Endothelial cell (in vitro differentiated cells): ENCODE results near the gene WNT8A. TPM values are rescaled to one million over a fixed set of nuclear protein-coding genes. Genes with fewer than 3 reads are reported as not detected.
"Not testable (repeated sequence)": the region's sequence is repeated elsewhere in the genome, so short reads cannot be mapped to it uniquely, and the experiment has no call there.

Experiments
- DNase-seq: peaks from one replicate; pipeline ENCODE4 v3.0.0; 2021; ENCODE audit warnings: low spot score
- H3K27ac Mint-ChIP-seq: one replicate; pipeline ENCODE4 v1.8.0; 2021; ENCODE audit warnings: mixed read lengths, inconsistent platforms; ENCODE audit not compliant: unreplicated experiment
- H3K27me3 Mint-ChIP-seq: one replicate; pipeline ENCODE4 v1.8.0; 2021; ENCODE audit warnings: mild to moderate bottlenecking, moderate library complexity, mixed read lengths, inconsistent platforms; ENCODE audit not compliant: unreplicated experiment
- H3K36me3 Mint-ChIP-seq: one replicate; pipeline ENCODE4 v1.8.0; 2021; ENCODE audit warnings: mild to moderate bottlenecking, low read depth, mixed read lengths, inconsistent platforms; ENCODE audit not compliant: unreplicated experiment
- H3K4me1 Mint-ChIP-seq: one replicate; pipeline ENCODE4 v1.8.0; 2021; ENCODE audit warnings: mild to moderate bottlenecking, mixed read lengths, inconsistent platforms; ENCODE audit not compliant: unreplicated experiment
- H3K4me3 Mint-ChIP-seq: one replicate; pipeline ENCODE4 v1.8.0; 2021; ENCODE audit warnings: mild to moderate bottlenecking, mixed read lengths, inconsistent platforms; ENCODE audit not compliant: unreplicated experiment
- H3K9me3 Mint-ChIP-seq: one replicate; pipeline ENCODE4 v1.8.0; 2021; ENCODE audit warnings: mixed read lengths, inconsistent platforms; ENCODE audit not compliant: unreplicated experiment
- total RNA-seq: library from RNA; stranded (reverse); fragmentation: NEBNext Ultra II Directional; extraction: Animal tissue kit (Norgen Biotek cat#: 25700); gene quantifications from one replicate; pipeline ENCODE4 v1.2.1, GENCODE V29; 2021; ENCODE audit not compliant: unreplicated experiment
- TF ChIP-seq, protein P1 (sequence below): fragments of 200-600 bp; sonication (generic); IDR thresholded peaks from one replicate; pipeline ENCODE4 v1.5.0; 2021; ENCODE audit warnings: antibody characterized with exemption; ENCODE audit not compliant: unreplicated experiment

The WNT8A gene
- total RNA-seq, 1 donor from 2014 or later, result 0.69 TPM

GRCh38 chr5:138038826-138039225 lies 45.0 kb upstream of the WNT8A start:
- TF ChIP-seq, protein P1, sequence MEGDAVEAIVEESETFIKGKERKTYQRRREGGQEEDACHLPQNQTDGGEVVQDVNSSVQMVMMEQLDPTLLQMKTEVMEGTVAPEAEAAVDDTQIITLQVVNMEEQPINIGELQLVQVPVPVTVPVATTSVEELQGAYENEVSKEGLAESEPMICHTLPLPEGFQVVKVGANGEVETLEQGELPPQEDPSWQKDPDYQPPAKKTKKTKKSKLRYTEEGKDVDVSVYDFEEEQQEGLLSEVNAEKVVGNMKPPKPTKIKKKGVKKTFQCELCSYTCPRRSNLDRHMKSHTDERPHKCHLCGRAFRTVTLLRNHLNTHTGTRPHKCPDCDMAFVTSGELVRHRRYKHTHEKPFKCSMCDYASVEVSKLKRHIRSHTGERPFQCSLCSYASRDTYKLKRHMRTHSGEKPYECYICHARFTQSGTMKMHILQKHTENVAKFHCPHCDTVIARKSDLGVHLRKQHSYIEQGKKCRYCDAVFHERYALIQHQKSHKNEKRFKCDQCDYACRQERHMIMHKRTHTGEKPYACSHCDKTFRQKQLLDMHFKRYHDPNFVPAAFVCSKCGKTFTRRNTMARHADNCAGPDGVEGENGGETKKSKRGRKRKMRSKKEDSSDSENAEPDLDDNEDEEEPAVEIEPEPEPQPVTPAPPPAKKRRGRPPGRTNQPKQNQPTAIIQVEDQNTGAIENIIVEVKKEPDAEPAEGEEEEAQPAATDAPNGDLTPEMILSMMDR, result no peak
- no peaks in the 10 kb centered on the region for H3K36me3 Mint-ChIP-seq

GRCh38 chr5:138045283-138045682 lies 38.5 kb upstream of the WNT8A start:
- not testable (repeated sequence) for H3K9me3 Mint-ChIP-seq, H3K27ac Mint-ChIP-seq, H3K36me3 Mint-ChIP-seq, DNase-seq, H3K4me1 Mint-ChIP-seq, H3K27me3 Mint-ChIP-seq, H3K4me3 Mint-ChIP-seq

More at GRCh38 chr5:138038826-138039225, 45.0 kb upstream of the WNT8A start:
- Mint-ChIP-seq H3K9me3 (no peaks in the 10 kb centered on the region), H3K27me3 (no peaks in the 10 kb centered on the region), H3K4me1 (no peaks in the 10 kb centered on the region), H3K27ac (no peak overlapping the region), H3K4me3 (no peak overlapping the region)
- DNase-seq, result no peak

DNA sequence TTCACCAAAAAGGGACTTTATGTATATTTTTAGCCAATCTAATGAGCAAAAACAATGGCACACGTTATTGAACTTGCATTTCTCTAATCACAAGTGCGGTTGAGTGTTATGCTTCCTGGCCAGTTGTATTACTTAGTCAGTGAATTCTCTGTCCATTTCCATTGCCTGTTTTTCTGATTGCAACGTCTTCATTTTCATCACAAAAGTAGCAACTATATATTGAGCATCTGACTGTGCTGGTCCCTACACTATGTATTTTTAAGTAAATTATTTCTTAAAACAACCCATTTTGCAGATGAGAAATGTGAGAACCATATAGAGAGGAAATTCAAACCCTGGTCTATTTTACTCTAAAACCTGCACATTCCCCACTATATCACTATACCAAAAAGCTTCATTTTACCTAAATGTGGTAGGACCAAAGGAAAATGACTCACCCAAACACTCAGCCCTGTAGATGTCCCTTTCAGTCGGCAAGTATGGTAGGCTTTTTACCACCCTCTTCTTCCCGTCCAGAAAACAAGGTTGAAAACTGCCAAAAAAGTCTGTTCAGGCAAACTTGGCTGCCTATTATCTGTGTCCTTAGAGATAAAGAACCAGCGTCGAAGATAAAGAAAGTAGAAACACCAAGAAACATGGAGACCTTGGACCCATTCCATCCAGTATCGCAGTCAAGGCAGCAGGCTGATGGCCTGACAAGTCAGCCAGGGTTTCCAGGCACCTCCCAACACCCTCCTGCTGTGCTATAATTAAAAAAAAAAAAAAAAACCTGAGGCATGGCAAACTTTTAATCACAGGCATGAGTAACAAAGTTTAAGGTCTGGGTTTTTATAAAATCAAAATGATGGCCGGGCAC lies 32.2 kb upstream of the WNT8A start:
- DNase-seq, result no peak
- no peaks in the 10 kb centered on the region for H3K9me3 Mint-ChIP-seq
- TF ChIP-seq, protein P1, result no peak
- H3K4me3 Mint-ChIP-seq, result no peak overlapping the region
- H3K27me3 Mint-ChIP-seq, result no peaks in the 10 kb centered on the region
- H3K27ac Mint-ChIP-seq, result no peak overlapping the region
- no peaks in the 10 kb centered on the region for H3K36me3 Mint-ChIP-seq
- peaks cover 3% of the 10 kb centered on the region for H3K4me1 Mint-ChIP-seq

GRCh38 chr5:138052718-138053117 lies 31.1 kb upstream of the WNT8A start:
- not testable (repeated sequence) for H3K27ac Mint-ChIP-seq, H3K36me3 Mint-ChIP-seq, H3K9me3 Mint-ChIP-seq, H3K4me1 Mint-ChIP-seq, H3K4me3 Mint-ChIP-seq, DNase-seq, H3K27me3 Mint-ChIP-seq

DNA sequence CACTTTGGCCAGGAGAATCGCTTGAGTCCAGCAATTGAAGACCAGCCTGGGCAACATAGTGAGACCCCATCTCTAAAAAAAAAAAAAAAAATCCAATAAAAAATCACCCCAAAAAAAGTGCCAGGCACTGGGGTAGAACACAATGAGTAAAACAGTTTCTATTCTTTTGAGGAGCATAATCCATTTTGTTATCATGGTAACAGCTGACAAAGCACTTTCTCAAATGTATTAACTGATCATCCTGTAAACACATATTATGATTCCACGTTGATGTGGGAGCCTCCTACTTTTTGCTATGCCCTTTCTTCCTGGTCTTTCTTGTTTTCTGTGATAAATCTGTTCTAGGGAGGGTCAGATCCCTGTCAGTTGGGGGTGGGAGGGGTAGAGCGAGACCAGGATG lies 30.3 kb upstream of the WNT8A start:
- TF ChIP-seq, protein P1, result no peak
- no peak overlapping the region for H3K4me3 Mint-ChIP-seq
- H3K9me3 Mint-ChIP-seq, result no peaks in the 10 kb centered on the region
- no peak for DNase-seq
- H3K27ac Mint-ChIP-seq, result no peak overlapping the region
- no peaks in the 10 kb centered on the region for H3K36me3 Mint-ChIP-seq
- no peaks in the 10 kb centered on the region for H3K27me3 Mint-ChIP-seq
- peaks cover 3% of the 10 kb centered on the region for H3K4me1 Mint-ChIP-seq

- Mint-ChIP-seq H3K27me3 (no peaks in the 10 kb centered on the region), H3K36me3 (no peaks in the 10 kb centered on the region), H3K4me1 (peaks cover 3% of the 10 kb centered on the region), H3K4me3 (no peak overlapping the region), H3K27ac (no peak overlapping the region), H3K9me3 (no peaks in the 10 kb centered on the region)
- DNase-seq, result no peak
- TF ChIP-seq, protein P1, result no peak
Observed at GRCh38 chr5:138054206-138054605, 29.6 kb upstream of the WNT8A start.
